Measurements from ENCODE around the gene ISM1.

DNA sequence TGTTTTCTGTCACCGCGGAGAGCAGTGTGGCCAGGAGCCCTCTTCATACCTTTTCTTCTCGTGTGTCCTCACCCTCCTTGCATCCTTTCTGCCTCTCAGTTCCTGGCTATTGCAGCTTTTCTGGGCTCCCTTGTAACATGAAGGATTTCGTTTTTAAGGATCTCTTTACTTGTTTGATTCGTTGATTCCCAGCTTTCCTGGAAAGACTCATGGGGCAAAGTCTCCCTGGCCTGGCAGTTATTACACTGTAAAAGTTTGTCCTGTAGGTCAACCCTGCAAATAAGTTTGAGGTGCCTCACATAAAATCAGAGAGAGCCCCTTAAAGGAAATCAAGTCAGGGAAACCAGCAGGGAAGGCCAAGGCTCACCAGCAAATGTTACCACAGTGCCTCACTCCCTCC lies 70.1 kb downstream of the ISM1 start:
- TF ChIP-seq, protein P1, sequence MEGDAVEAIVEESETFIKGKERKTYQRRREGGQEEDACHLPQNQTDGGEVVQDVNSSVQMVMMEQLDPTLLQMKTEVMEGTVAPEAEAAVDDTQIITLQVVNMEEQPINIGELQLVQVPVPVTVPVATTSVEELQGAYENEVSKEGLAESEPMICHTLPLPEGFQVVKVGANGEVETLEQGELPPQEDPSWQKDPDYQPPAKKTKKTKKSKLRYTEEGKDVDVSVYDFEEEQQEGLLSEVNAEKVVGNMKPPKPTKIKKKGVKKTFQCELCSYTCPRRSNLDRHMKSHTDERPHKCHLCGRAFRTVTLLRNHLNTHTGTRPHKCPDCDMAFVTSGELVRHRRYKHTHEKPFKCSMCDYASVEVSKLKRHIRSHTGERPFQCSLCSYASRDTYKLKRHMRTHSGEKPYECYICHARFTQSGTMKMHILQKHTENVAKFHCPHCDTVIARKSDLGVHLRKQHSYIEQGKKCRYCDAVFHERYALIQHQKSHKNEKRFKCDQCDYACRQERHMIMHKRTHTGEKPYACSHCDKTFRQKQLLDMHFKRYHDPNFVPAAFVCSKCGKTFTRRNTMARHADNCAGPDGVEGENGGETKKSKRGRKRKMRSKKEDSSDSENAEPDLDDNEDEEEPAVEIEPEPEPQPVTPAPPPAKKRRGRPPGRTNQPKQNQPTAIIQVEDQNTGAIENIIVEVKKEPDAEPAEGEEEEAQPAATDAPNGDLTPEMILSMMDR (IDR thresholded peaks at IDR 0.05; ENCODE audit: insufficient read depth, low read length) = no peak
- no peak for TF ChIP-seq POLR2AphosphoS5 (IDR thresholded peaks at IDR 0.05; ENCODE audit: low read depth)

All from HL-60 (cell line).